Erythroblast (primary cell): Measurements from ENCODE around the gene SQSTM1.

Source experiments
- GATA1 ChIP-seq: IDR thresholded peaks from 2 replicates; pipeline ENCODE4 v1.6.1; 2011; ENCODE audit warnings: low read depth, mild to moderate bottlenecking, control low read depth, low read length, moderate library complexity
- POLR2A ChIP-seq: IDR thresholded peaks from 2 replicates; pipeline ENCODE4 v1.6.1; 2011; ENCODE audit warnings: mild to moderate bottlenecking, low read length

- TF ChIP-seq POLR2A (no peak), GATA1 (no peak)
Measured at GRCh38 chr5:179819296-179820126, 1.2 kb upstream of the SQSTM1 start.
